GM12878 (cell line): ENCODE measurements around the gene ATP6V1C2. TPM values are rescaled to one million over a fixed set of nuclear protein-coding genes. Genes with fewer than 3 reads are reported as not detected.

Source experiments
- ATAC-seq: fragments of 200-7000 bp; cut with Tn5 transposase; 3 replicates; pipeline ENCODE4 v1.9.1; 2020; ENCODE audit warnings: mild to moderate bottlenecking, moderate library complexity
- BruUV-seq: library from RNA; stranded (reverse); fragments of 400-500 nt; replicated peaks from 2 replicates; lab custom pipeline; 2021; lab: Mats Ljungman, UMichigan
- CTCF ChIA-PET: fragments of 300-600 bp; sonication (Branson Sonifier 250); formaldehyde crosslinking; extraction: SDS; loops from one replicate; lab custom pipeline; 2021; ENCODE audit warnings: inconsistent platforms; lab: Yijun Ruan, JAX
- POLR2A ChIA-PET: fragments of 350-600 bp; formaldehyde crosslinking; extraction: SDS; loops from one replicate; lab custom pipeline; 2021; ENCODE audit warnings: inconsistent platforms; lab: Charles Lee
- RAD21 ChIA-PET: fragments of 300-600 bp; sonication (Branson Sonifier 250); formaldehyde crosslinking; loops from one replicate; lab custom pipeline; 2023; ENCODE audit warnings: antibody characterized with exemption; ENCODE audit not compliant: unreplicated experiment; lab: Charles Lee
- SMC1A ChIA-PET: fragments of 300-600 bp; sonication (Branson Sonifier 250); formaldehyde crosslinking; loops from one replicate; lab custom pipeline; 2023; ENCODE audit not compliant: unreplicated experiment, uncharacterized antibody; lab: Charles Lee
- DNase-seq: peaks from one replicate; pipeline ENCODE4 v3.0.0-alpha.2; 2011; ENCODE audit warnings: low read depth, low spot score
- FAIRE-seq: peaks from 3 replicates; lab custom pipeline; 2011; peaks lifted over from hg19 to GRCh38; lab: Jason Lieb, UNC
- H2AFZ ChIP-seq: 2 replicates; pipeline ENCODE4 v1.6.0; 2011; ENCODE audit warnings: low read depth, low read length, control low read depth; ENCODE audit not compliant: control insufficient read depth
- H3K27ac ChIP-seq: 2 replicates; pipeline ENCODE4 v1.5.1; 2011; ENCODE audit warnings: control low read depth; ENCODE audit not compliant: control insufficient read depth, insufficient read depth
- H3K27me3 ChIP-seq, 2 experiments: replicated peaks in 1 of 2; 2 replicates each; pipeline versions ENCODE4 v1.6.0 to v1.6.1; 2011; ENCODE audit warnings: low read length in 1 of 2; ENCODE audit not compliant: control insufficient read depth in 2 of 2, insufficient read depth in 2 of 2
- H3K36me3 ChIP-seq, 2 experiments: 2 replicates each; pipeline ENCODE4 v1.5.1; 2011; ENCODE audit warnings: low read length in 1 of 2; ENCODE audit not compliant: control insufficient read depth in 2 of 2, insufficient read depth in 2 of 2
- H3K4me1 ChIP-seq: 2 replicates; pipeline ENCODE4 v1.6.1; 2011; ENCODE audit warnings: mild to moderate bottlenecking, low read length, moderate library complexity, mixed read lengths; ENCODE audit not compliant: control insufficient read depth, insufficient read depth
- H3K4me2 ChIP-seq: 2 replicates; pipeline ENCODE4 v1.6.0; 2011; ENCODE audit warnings: control low read depth; ENCODE audit not compliant: control insufficient read depth, insufficient read depth
- H3K4me3 ChIP-seq: fragments of 200-600 bp; sonication (generic); 2 replicates; pipeline ENCODE4 v1.5.1; 2016
- H3K79me2 ChIP-seq: 2 replicates; pipeline ENCODE4 v1.6.0; 2011; ENCODE audit warnings: low read length; ENCODE audit not compliant: control insufficient read depth, insufficient read depth
- H3K9ac ChIP-seq: 2 replicates; pipeline ENCODE4 v1.8.0; 2011; ENCODE audit warnings: low read length, control low read depth, mixed read lengths; ENCODE audit not compliant: control insufficient read depth, insufficient read depth
- H3K9me3 ChIP-seq: replicated peaks from 3 replicates; pipeline ENCODE4 v1.5.1; 2011; ENCODE audit warnings: mild to moderate bottlenecking, low read length; ENCODE audit not compliant: control insufficient read depth, insufficient read depth
- H4K20me1 ChIP-seq: 2 replicates; pipeline ENCODE4 v1.6.0; 2011; ENCODE audit not compliant: control insufficient read depth, insufficient read depth
- ASH2L ChIP-seq: fragments of 300-600, 200-600 bp; sonication (generic); IDR thresholded peaks from 2 replicates; pipeline ENCODE4 v1.6.1; 2017; ENCODE audit warnings: low read depth, mild to moderate bottlenecking, borderline replicate concordance
- BCLAF1 ChIP-seq: fragments of 450-650 bp; IDR thresholded peaks from 2 replicates; pipeline ENCODE4 v1.6.1; 2017; ENCODE audit warnings: antibody characterized with exemption, mild to moderate bottlenecking, moderate library complexity
- BHLHE40 ChIP-seq, 2 experiments: fragments of 450-650 bp in 1 of 2; IDR thresholded peaks; 2 replicates each; pipeline ENCODE4 v1.6.1; 2011 to 2017; ENCODE audit warnings: low read depth in 2 of 2, borderline replicate concordance in 1 of 2, improper control_type of control experiment in 1 of 2, low read length in 1 of 2, mild to moderate bottlenecking in 1 of 2
- CEBPB ChIP-seq, 2 experiments: fragments of 150-350 bp in 1 of 2; IDR thresholded peaks; 2 replicates each; pipeline ENCODE4 v1.6.1; 2012 to 2014; ENCODE audit warnings: low read depth in 2 of 2, low read length in 2 of 2, borderline replicate concordance in 1 of 2, inconsistent platforms in 1 of 2
- EZH2 ChIP-seq: IDR thresholded peaks from 2 replicates; pipeline ENCODE4 v1.6.1; 2012; ENCODE audit warnings: low read depth, mild to moderate bottlenecking, control low read depth, inconsistent platforms, low read length, borderline replicate concordance; ENCODE audit not compliant: control insufficient read depth
- HSF1 ChIP-seq: fragments of 150-350 bp; IDR thresholded peaks from 2 replicates; pipeline ENCODE4 v1.6.1; 2014; ENCODE audit warnings: mild to moderate bottlenecking, low read depth, low read length
- KDM1A ChIP-seq: fragments of 200-600 bp; sonication (generic); IDR thresholded peaks from 2 replicates; pipeline ENCODE4 v1.6.1; 2016; ENCODE audit warnings: borderline replicate concordance
- MEF2B ChIP-seq: fragments of 450-650 bp; IDR thresholded peaks from 2 replicates; pipeline ENCODE4 v1.6.1; 2018; ENCODE audit warnings: mild to moderate bottlenecking, moderate library complexity; ENCODE audit not compliant: partially characterized antibody, poor library complexity, severe bottlenecking
- NFYA ChIP-seq: IDR thresholded peaks from 2 replicates; pipeline ENCODE4 v1.6.1; 2011; ENCODE audit warnings: low read depth, mild to moderate bottlenecking, low read length, improper control_type of control experiment, borderline replicate concordance
- PML ChIP-seq: IDR thresholded peaks from 2 replicates; pipeline ENCODE4 v1.6.1; 2012; ENCODE audit warnings: low read length, inconsistent platforms
- RAD51 ChIP-seq: fragments of 450-650 bp; IDR thresholded peaks from 2 replicates; pipeline ENCODE4 v1.6.1; 2016; ENCODE audit warnings: moderate library complexity, mild to moderate bottlenecking, inconsistent platforms
- RELB ChIP-seq: fragments of 450-650 bp; IDR thresholded peaks from 2 replicates; pipeline ENCODE4 v1.6.1; 2017; ENCODE audit warnings: low read depth, mild to moderate bottlenecking, moderate library complexity
- RFX5 ChIP-seq: IDR thresholded peaks from 2 replicates; pipeline ENCODE4 v1.6.1; 2011; ENCODE audit warnings: low read depth, low read length, improper control_type of control experiment
- RUNX3 ChIP-seq: IDR thresholded peaks from 2 replicates; pipeline ENCODE4 v1.6.1; 2012; ENCODE audit warnings: low read length, inconsistent platforms
- SMARCA5 ChIP-seq: fragments of 450-650 bp; IDR thresholded peaks from 2 replicates; pipeline ENCODE4 v1.6.1; 2017; ENCODE audit warnings: mild to moderate bottlenecking
- YY1 ChIP-seq: IDR thresholded peaks from 2 replicates; pipeline ENCODE4 v1.6.1; 2011; ENCODE audit warnings: low read depth, mild to moderate bottlenecking, low read length
- ZSCAN29 ChIP-seq: fragments of 450-650 bp; IDR thresholded peaks from 2 replicates; pipeline ENCODE4 v1.6.1; 2017; ENCODE audit warnings: mild to moderate bottlenecking, moderate library complexity
- WGBS: methylation state at CpG from one replicate; pipeline ENCODE4 v1.1.6; 2016; ENCODE audit warnings: low lambda C conversion rate; ENCODE audit not compliant: insufficient replicate concordance, insufficient coverage; ENCODE audit errors: missing lambda C conversion rate; 5-methylcytosine and 5-hydroxymethylcytosine counted together
- in situ Hi-C: fragments of 300-500 bp; cut with MboI; formaldehyde crosslinking; loops from 9 replicates; pipeline ENCODE4 v1.14.3; 2018; ENCODE audit warnings: mixed read lengths
- intact Hi-C: fragments of 100-400 bp; cut with micrococcal nuclease; formaldehyde crosslinking; loops from one replicate; pipeline ENCODE4 v1.14.2; 2022; ENCODE audit not compliant: unreplicated experiment
- polyA plus RNA-seq, 11 experiments: library from polyadenylated mRNA; depleted of rRNA in 4 of 11; unstranded in 6 of 11; stranded (reverse) in 5 of 11; fragments of >200 nt; fragmentation: Nextera tagmentation in 4 of 11; fragmentation: Illumina TruSeq in 1 of 11; extraction: Ambion mirVana in 4 of 11; extraction: Trizol in 1 of 11; gene quantifications; 1 replicate in 1 of 11; 2 replicates in 10 of 11; pipeline versions ENCODE4 v1.2.1 to v1.2.3, GENCODE V29; 2011 to 2016; ENCODE audit warnings: inconsistent platforms in 2 of 11, missing spikeins in 2 of 11, low read depth in 1 of 11
- total RNA-seq, 4 experiments: library from RNA; depleted of rRNA in 3 of 4; stranded (reverse); fragments of >200 nt in 3 of 4; fragmentation: Illumina TruSeq in 1 of 4; extraction: Trizol in 1 of 4; gene quantifications; 2 replicates each; pipeline versions ENCODE4 v1.2.1 to v1.2.3, GENCODE V29; 2013 to 2021

ATP6V1C2 gene
- total and polyA plus RNA-seq, 10 of the 15 experiments (the other 5 are each of a cell fraction or from before 2014, with no cell fraction given) = 0.04 to 1.5 (median 0.24) TPM; not detected in 1

DNA sequence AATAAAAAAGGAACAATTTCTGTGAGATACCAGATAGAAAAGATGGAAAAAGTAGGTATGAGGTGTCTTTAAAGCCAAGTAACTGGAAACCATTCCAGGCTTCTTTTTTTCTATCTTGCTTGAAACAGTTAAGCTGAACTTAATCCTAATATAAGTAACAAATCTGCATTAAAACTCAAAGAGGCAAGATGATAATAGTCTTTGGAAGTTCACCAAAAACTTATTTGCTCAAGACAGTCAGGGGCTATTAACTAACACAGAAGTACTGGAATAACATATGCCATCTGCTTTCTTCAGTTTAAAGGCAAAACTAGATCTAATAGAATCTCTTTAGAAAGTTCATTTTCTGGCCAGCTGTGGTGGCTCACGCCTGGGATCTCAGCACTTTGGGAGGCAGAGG lies 72.4 kb downstream of the ATP6V1C2 start:
- Histone ChIP-seq H3K4me3 (no peak overlapping the region), H3K4me1 (peaks cover 28% of the 10 kb centered on the region), H3K27me3 (no peaks in the 10 kb centered on the region), H3K9me3 (no peaks in the 10 kb centered on the region), H3K36me3 (peaks cover 15 to 45% of the 10 kb centered on the region in 2 experiments), H3K9ac (no peak overlapping the region), H3K4me2 (no peak overlapping the region), H3K79me2 (peaks cover 7% of the 10 kb centered on the region), H2AFZ (no peak overlapping the region), H3K27ac (no peak overlapping the region), H4K20me1 (0 out of 2 replicates have a peak, but pooled peaks cover 4% of the 10 kb centered on the region)
- DNase-seq (no peak), ATAC-seq (no peak), FAIRE-seq (no peak)
- intact Hi-C loops = loop anchor here (2.0 kb wide), 1 partner anchor 17 kb away; no protein-coding TSS in a partner anchor
- ChIA-PET CTCF (no interaction called here), POLR2A (no interaction called here), SMC1A (interaction anchor here (1.2 kb wide), 1 partner anchor 18 kb away, joined by 3 read pairs; no protein-coding TSS in a partner anchor), RAD21 (no interaction called here)
- in situ Hi-C loops = no loop called here
- 100% methylated on average over 1 of the region's 1 CpG for WGBS
- no TSS peak for BruUV-seq
- TF ChIP-seq KDM1A = no peak
- no peak for TF ChIP-seq RFX5
- no peak for TF ChIP-seq CEBPB (IDR thresholded peaks at IDR 0.05; ENCODE audit: borderline replicate concordance in 1 of 2, low read depth in 2 of 2, low read length in 2 of 2)
- no peak for TF ChIP-seq HSF1
- no peak for TF ChIP-seq YY1
- no peak for TF ChIP-seq RUNX3
- no peak for TF ChIP-seq SMARCA5
- TF ChIP-seq PML = no peak
- TF ChIP-seq MEF2B = no peak
- TF ChIP-seq RELB = no peak
- TF ChIP-seq EZH2 = no peak
- no peak for TF ChIP-seq NFYA
- no peak for TF ChIP-seq BCLAF1
- no peak for TF ChIP-seq BHLHE40 (IDR thresholded peaks at IDR 0.05; ENCODE audit: borderline replicate concordance in 1 of 2, low read depth in 2 of 2, low read length in 1 of 2)
- TF ChIP-seq ZSCAN29 = no peak
- no peak for TF ChIP-seq RAD51
- no peak for TF ChIP-seq ASH2L
